BE2C (cell line): ENCODE data around the gene ANKRD34C.
"Not testable (repeated sequence)": the region's sequence is repeated elsewhere in the genome, so short reads cannot be mapped to it uniquely, and the experiment has no call there.

Experiments
- DNase-seq: peaks from one replicate; pipeline ENCODE4 v3.0.0-alpha.2; 2020
- H3K27me3 ChIP-seq: fragments of 250-450 bp; sonication (Bioruptor Pico); 2 replicates; pipeline ENCODE4 v1.5.1; 2020; ENCODE audit warnings: mild to moderate bottlenecking
- H3K36me3 ChIP-seq: fragments of 250-450 bp; sonication (Bioruptor Pico); 2 replicates; pipeline ENCODE4 v1.5.1; 2020; ENCODE audit warnings: mild to moderate bottlenecking
- H3K4me1 ChIP-seq: fragments of 250-450 bp; sonication (Bioruptor Pico); 2 replicates; pipeline ENCODE4 v1.5.1; 2020
- H3K4me3 ChIP-seq: 2 replicates; pipeline ENCODE4 v1.5.1; 2011; ENCODE audit warnings: low read depth, low read length
- H3K9me3 ChIP-seq: fragments of 250-450 bp; sonication (Bioruptor Pico); 2 replicates; pipeline ENCODE4 v1.5.1; 2020
- CTCF ChIP-seq: IDR thresholded peaks from 2 replicates; pipeline ENCODE4 v1.5.1; 2012; ENCODE audit warnings: mild to moderate bottlenecking, low read depth, low read length

The ANKRD34C gene

GRCh38 chr15:79314811-79315210 is 32.3 kb downstream of the ANKRD34C start:
- no peaks in the 10 kb centered on the region for H3K9me3 ChIP-seq
- H3K36me3 ChIP-seq, result peaks cover 58% of the 10 kb centered on the region
- no peak for DNase-seq
- H3K4me1 ChIP-seq, result no peaks in the 10 kb centered on the region
- H3K4me3 ChIP-seq, result no peak overlapping the region
- H3K27me3 ChIP-seq, result no peaks in the 10 kb centered on the region; the same call in 1 of the 2 replicates
- no peak for TF ChIP-seq CTCF

GRCh38 chr15:79315623-79316328 is 33.3 kb downstream of the ANKRD34C start:
- H3K4me1 ChIP-seq, result no peaks in the 10 kb centered on the region
- H3K27me3 ChIP-seq, result no peaks in the 10 kb centered on the region
- H3K9me3 ChIP-seq, result no peaks in the 10 kb centered on the region
- peaks cover 63% of the 10 kb centered on the region for H3K36me3 ChIP-seq
- no peak for DNase-seq
- no peak overlapping the region for H3K4me3 ChIP-seq
- TF ChIP-seq CTCF, result no peak

GRCh38 chr15:79316864-79317263 is 34.3 kb downstream of the ANKRD34C start:
- H3K9me3 ChIP-seq, result no peaks in the 10 kb centered on the region
- no peak overlapping the region for H3K4me3 ChIP-seq
- no peaks in the 10 kb centered on the region for H3K27me3 ChIP-seq
- DNase-seq, result no peak
- no peaks in the 10 kb centered on the region for H3K4me1 ChIP-seq
- H3K36me3 ChIP-seq, result peaks cover 74% of the 10 kb centered on the region
- TF ChIP-seq CTCF, result no peak

GRCh38 chr15:79319973-79320372 is 37.5 kb downstream of the ANKRD34C start:
- H3K4me3 ChIP-seq, DNase-seq, H3K4me1 ChIP-seq, H3K27me3 ChIP-seq, H3K9me3 ChIP-seq: not testable (repeated sequence)
- peaks cover 75% of the 10 kb centered on the region for H3K36me3 ChIP-seq

GRCh38 chr15:79321876-79322275 is 39.4 kb downstream of the ANKRD34C start:
- Histone ChIP-seq H3K9me3 (no peaks in the 10 kb centered on the region), H3K36me3 (peaks cover 70% of the 10 kb centered on the region), H3K27me3 (no peaks in the 10 kb centered on the region), H3K4me1 (no peaks in the 10 kb centered on the region), H3K4me3 (no peak overlapping the region)
- DNase-seq, result no peak
- TF ChIP-seq CTCF, result no peak

GRCh38 chr15:79322306-79322705 is 39.8 kb downstream of the ANKRD34C start:
- no peak for TF ChIP-seq CTCF
- H3K4me1 ChIP-seq, result no peaks in the 10 kb centered on the region
- H3K9me3 ChIP-seq, result no peaks in the 10 kb centered on the region
- peaks cover 68% of the 10 kb centered on the region for H3K36me3 ChIP-seq
- H3K4me3 ChIP-seq, result no peak overlapping the region
- DNase-seq, result no peak
- no peaks in the 10 kb centered on the region for H3K27me3 ChIP-seq
